Neuron (in vitro differentiated cells): ENCODE results near the gene SESN1.

Experiments used
- H2AFZ ChIP-seq: one replicate; pipeline ENCODE4 v1.6.1; 2013; ENCODE audit warnings: low read depth, mild to moderate bottlenecking, inconsistent platforms, low read length, moderate library complexity
- H3K27me3 ChIP-seq: one replicate; pipeline ENCODE4 v1.6.1; 2013; ENCODE audit warnings: low read length; ENCODE audit not compliant: insufficient read depth
- H3K36me3 ChIP-seq: one replicate; pipeline ENCODE4 v1.6.1; 2013; ENCODE audit warnings: low read length; ENCODE audit not compliant: insufficient read depth
- H3K4me1 ChIP-seq: one replicate; pipeline ENCODE4 v1.6.1; 2013; ENCODE audit warnings: low read length; ENCODE audit not compliant: insufficient read depth
- H3K4me3 ChIP-seq: 2 replicates; pipeline ENCODE4 v1.5.1; 2013; ENCODE audit warnings: mild to moderate bottlenecking, low read length, moderate library complexity
- H3K9me3 ChIP-seq: one replicate; pipeline ENCODE4 v1.6.1; 2013; ENCODE audit warnings: low read length

The SESN1 gene

DNA sequence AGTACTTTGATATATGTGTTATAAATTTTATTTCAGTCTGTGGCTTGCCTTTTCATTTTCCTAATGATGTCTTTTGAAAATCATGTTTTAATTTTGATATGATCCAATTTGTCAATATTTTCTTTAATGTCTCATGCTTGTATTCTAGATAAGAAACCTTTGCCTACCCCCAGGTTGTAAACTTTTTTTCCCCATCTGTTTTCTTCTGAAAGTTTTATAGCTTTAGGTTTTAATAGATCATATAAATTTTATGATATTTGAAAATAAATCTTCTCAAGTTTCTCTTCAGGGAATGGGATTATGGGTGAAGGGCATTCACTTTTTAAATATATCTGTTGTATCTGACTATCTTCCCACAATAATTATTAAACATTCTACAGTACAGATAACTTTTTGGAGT lies 66.7 kb downstream of the SESN1 start:
- no peak overlapping the region for H3K4me3 ChIP-seq

GRCh38 chr6:109025639-109026038 lies 69.0 kb downstream of the SESN1 start:
- H3K27me3 ChIP-seq = no peaks in the 10 kb centered on the region
- no peaks in the 10 kb centered on the region for H3K4me1 ChIP-seq
- no peak overlapping the region for H3K4me3 ChIP-seq
- no peaks in the 10 kb centered on the region for H3K36me3 ChIP-seq
- H2AFZ ChIP-seq = no peak overlapping the region
- H3K9me3 ChIP-seq = no peaks in the 10 kb centered on the region

More for the DNA sequence above, 66.7 kb downstream of the SESN1 start:
- Histone ChIP-seq H3K27me3 (no peaks in the 10 kb centered on the region), H3K36me3 (no peaks in the 10 kb centered on the region), H3K9me3 (no peaks in the 10 kb centered on the region), H2AFZ (no peak overlapping the region), H3K4me1 (no peaks in the 10 kb centered on the region)

GRCh38 chr6:109024784-109025183 lies 69.9 kb downstream of the SESN1 start:
- peaks cover 3% of the 10 kb centered on the region for H3K4me1 ChIP-seq
- no peaks in the 10 kb centered on the region for H3K9me3 ChIP-seq
- H3K4me3 ChIP-seq = no peak overlapping the region
- no peak overlapping the region for H2AFZ ChIP-seq
- H3K27me3 ChIP-seq = no peaks in the 10 kb centered on the region
- no peaks in the 10 kb centered on the region for H3K36me3 ChIP-seq

GRCh38 chr6:109024368-109024767 lies 70.3 kb downstream of the SESN1 start:
- peaks cover 3% of the 10 kb centered on the region for H3K4me1 ChIP-seq
- no peaks in the 10 kb centered on the region for H3K36me3 ChIP-seq

DNA sequence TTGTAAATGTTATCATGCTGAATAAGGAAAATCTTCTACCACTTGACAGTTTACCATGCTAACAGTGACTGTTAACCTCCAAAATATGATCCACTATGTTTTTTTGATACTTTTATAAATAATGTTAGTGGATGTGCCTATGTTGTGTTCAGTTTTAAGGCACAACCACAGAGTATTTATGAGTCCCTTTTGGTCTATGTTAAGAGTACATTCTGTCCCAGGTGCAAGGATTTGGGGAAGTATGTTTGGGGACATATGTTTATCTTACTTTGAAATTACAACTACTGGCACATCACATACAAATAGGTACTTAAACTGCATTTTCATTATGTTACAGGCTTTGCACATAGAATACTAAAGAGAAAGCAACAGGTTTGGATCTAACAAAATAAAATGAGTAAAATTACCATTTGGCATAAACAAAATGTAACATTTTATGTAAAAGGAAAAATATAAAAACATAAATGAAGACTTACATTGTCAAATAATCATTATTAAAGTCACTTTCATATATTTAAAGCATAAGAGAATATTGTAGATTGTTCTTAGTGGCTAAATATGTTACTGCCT lies 71.2 kb downstream of the SESN1 start:
- Histone ChIP-seq H3K36me3 (no peaks in the 10 kb centered on the region), H3K4me1 (peaks cover 3% of the 10 kb centered on the region), H3K9me3 (no peaks in the 10 kb centered on the region), H3K4me3 (no peak overlapping the region), H2AFZ (no peak overlapping the region), H3K27me3 (no peaks in the 10 kb centered on the region)

More at GRCh38 chr6:109024368-109024767, 70.3 kb downstream of the SESN1 start:
- no peaks in the 10 kb centered on the region for H3K9me3 ChIP-seq
- H2AFZ ChIP-seq = no peak overlapping the region
- no peaks in the 10 kb centered on the region for H3K27me3 ChIP-seq
- H3K4me3 ChIP-seq = no peak overlapping the region

DNA sequence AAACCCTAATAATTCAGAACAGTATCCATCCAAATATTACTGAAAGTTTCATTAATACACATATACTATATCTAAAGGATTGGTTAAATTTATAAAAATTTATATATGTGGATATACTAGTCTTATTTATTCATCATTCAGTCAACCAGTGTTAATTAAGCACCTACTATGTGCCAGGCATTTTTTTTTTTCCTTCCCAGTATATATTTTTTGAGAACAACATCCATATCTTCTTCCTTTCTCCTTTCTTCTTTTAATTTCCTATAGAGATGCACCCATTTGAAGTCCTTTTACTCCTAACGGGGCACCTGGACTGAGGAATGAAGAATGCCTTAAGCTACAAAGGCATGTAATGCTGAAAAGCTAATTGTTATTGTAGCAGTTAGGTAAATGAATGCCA lies 72.8 kb downstream of the SESN1 start:
- Histone ChIP-seq H3K27me3 (no peaks in the 10 kb centered on the region), H3K9me3 (no peaks in the 10 kb centered on the region), H3K4me1 (peaks cover 3% of the 10 kb centered on the region), H2AFZ (no peak overlapping the region), H3K4me3 (no peak overlapping the region), H3K36me3 (no peaks in the 10 kb centered on the region)

- H3K27me3 ChIP-seq = no peaks in the 10 kb centered on the region
- H3K9me3 ChIP-seq = no peaks in the 10 kb centered on the region
- peaks cover 17% of the 10 kb centered on the region for H3K4me1 ChIP-seq
- H3K36me3 ChIP-seq = no peaks in the 10 kb centered on the region
- H2AFZ ChIP-seq = no peak overlapping the region
- no peak overlapping the region for H3K4me3 ChIP-seq
Observed at GRCh38 chr6:109019911-109020310, 74.7 kb downstream of the SESN1 start.

- no peak overlapping the region for H2AFZ ChIP-seq
- no peaks in the 10 kb centered on the region for H3K27me3 ChIP-seq
- H3K4me3 ChIP-seq = no peak overlapping the region
- peaks cover 25% of the 10 kb centered on the region for H3K4me1 ChIP-seq
- no peaks in the 10 kb centered on the region for H3K9me3 ChIP-seq
- H3K36me3 ChIP-seq = no peaks in the 10 kb centered on the region
Observed at GRCh38 chr6:109015176-109015575, 79.5 kb downstream of the SESN1 start.

- peaks cover 22% of the 10 kb centered on the region for H3K4me1 ChIP-seq
- no peaks in the 10 kb centered on the region for H3K9me3 ChIP-seq
- no peak overlapping the region for H3K4me3 ChIP-seq
- H2AFZ ChIP-seq = no peak overlapping the region
- no peaks in the 10 kb centered on the region for H3K36me3 ChIP-seq
- no peaks in the 10 kb centered on the region for H3K27me3 ChIP-seq
Observed at GRCh38 chr6:109014606-109015005, 80.0 kb downstream of the SESN1 start.

DNA sequence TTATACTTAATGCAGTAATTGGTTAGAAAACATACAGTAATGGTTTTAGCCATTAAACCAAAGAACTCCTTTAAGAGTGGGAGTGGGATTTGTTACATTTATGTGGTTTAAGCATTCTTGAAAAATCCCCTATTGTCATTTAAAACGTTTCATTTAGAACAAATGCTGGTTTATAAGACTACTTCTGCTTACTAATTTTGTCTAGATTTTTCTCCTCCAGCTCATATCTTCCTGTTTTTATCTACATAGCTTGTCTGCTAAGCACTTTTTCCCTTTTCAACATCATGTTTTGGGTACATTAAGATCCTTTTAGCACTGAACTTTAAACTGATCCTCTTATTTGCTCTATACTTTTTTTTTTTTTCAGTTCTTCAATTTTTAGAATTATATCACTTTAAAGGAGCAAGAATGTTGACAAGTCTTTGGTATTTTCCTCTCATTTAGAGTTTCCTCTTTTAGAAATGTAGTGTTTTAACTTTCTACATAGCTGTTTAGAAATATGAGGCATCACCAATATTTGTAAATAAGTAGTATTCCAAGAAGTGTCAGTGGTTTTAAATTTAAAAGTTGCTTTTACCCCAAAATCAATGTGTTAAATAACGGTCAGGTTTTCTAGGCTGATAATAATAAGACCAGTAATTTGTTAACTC lies 80.9 kb downstream of the SESN1 start:
- H3K4me3 ChIP-seq = no peak overlapping the region
- H3K4me1 ChIP-seq = peaks cover 22% of the 10 kb centered on the region
- no peaks in the 10 kb centered on the region for H3K9me3 ChIP-seq
- H3K36me3 ChIP-seq = no peaks in the 10 kb centered on the region
- H3K27me3 ChIP-seq = no peaks in the 10 kb centered on the region
- no peak overlapping the region for H2AFZ ChIP-seq

DNA sequence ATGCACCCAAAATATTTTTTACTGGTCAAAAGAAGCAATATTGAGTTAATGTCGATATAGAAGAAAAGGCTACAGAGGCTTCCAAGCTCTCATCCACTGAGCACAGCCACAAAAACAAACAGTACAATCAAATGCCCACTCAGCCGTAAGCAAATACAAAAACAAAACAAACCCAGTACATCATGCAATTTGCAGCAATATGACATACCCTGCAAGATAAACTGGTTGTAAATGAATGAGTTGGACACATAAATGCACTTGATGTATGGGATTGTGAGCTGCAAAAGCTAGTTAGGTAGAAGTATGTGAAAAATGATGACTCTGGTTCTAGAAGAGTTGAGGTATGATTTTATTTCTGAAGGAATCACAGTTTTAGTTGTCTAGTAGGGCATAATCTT lies 83.9 kb downstream of the SESN1 start:
- no peak overlapping the region for H3K4me3 ChIP-seq
- no peaks in the 10 kb centered on the region for H3K36me3 ChIP-seq
- peaks cover 35% of the 10 kb centered on the region for H3K4me1 ChIP-seq
- H3K27me3 ChIP-seq = no peaks in the 10 kb centered on the region
- H3K9me3 ChIP-seq = no peaks in the 10 kb centered on the region
- no peak overlapping the region for H2AFZ ChIP-seq

GRCh38 chr6:109009962-109010704 lies 84.5 kb downstream of the SESN1 start:
- H3K4me1 ChIP-seq = peaks cover 29% of the 10 kb centered on the region
- no peaks in the 10 kb centered on the region for H3K27me3 ChIP-seq
- H3K9me3 ChIP-seq = no peaks in the 10 kb centered on the region
- H2AFZ ChIP-seq = peak overlapping the region; percentile 84
- H3K36me3 ChIP-seq = no peaks in the 10 kb centered on the region
- peak overlapping the region; percentile 81 for H3K4me3 ChIP-seq

GRCh38 chr6:109009236-109009961 lies 85.2 kb downstream of the SESN1 start:
- Histone ChIP-seq H3K9me3 (no peaks in the 10 kb centered on the region), H2AFZ (peak overlapping the region; percentile 84), H3K27me3 (no peaks in the 10 kb centered on the region), H3K4me3 (peak overlapping the region; percentile 81), H3K4me1 (peaks cover 22% of the 10 kb centered on the region), H3K36me3 (no peaks in the 10 kb centered on the region)
